Activated naive CD8-positive, alpha-beta T cell treated with anti-CD3 and anti-CD28 coated beads, Interleukin-2, amount 10 ng/mL, durations not matched to agents 7 days and 5 days (primary cell): Measurements from ENCODE around the gene STON2. TPM values are rescaled to one million over a fixed set of nuclear protein-coding genes. Genes with fewer than 3 reads are reported as not detected.
"Not testable (repeated sequence)": the region's sequence is repeated elsewhere in the genome, so short reads cannot be mapped to it uniquely, and the experiment has no call there.

Experiments
- ATAC-seq: fragments of 150-1000 bp; cut with Tn5 transposase; one replicate; pipeline ENCODE4 v1.10.0; 2021; ENCODE audit warnings: low read depth, moderate library complexity
- POLR2A ChIA-PET: fragments of 350-600 bp; sonication (Branson Sonifier 250); formaldehyde crosslinking; loops from one replicate; lab custom pipeline; 2021; ENCODE audit warnings: antibody characterized with exemption; lab: Charles Lee
- DNase-seq: peaks from one replicate; pipeline ENCODE4 v3.0.0; 2021
- H3K27ac Mint-ChIP-seq: one replicate; pipeline ENCODE4 v1.8.0; 2022; ENCODE audit warnings: mild to moderate bottlenecking, mixed read lengths
- H3K27me3 Mint-ChIP-seq: one replicate; pipeline ENCODE4 v1.8.0; 2022; ENCODE audit warnings: mild to moderate bottlenecking, moderate library complexity, mixed read lengths
- H3K36me3 Mint-ChIP-seq: one replicate; pipeline ENCODE4 v1.8.0; 2021; ENCODE audit warnings: mild to moderate bottlenecking, mixed read lengths
- H3K4me1 Mint-ChIP-seq: one replicate; pipeline ENCODE4 v1.8.0; 2021; ENCODE audit warnings: mixed read lengths
- H3K4me3 Mint-ChIP-seq: one replicate; pipeline ENCODE4 v1.8.0; 2022; ENCODE audit warnings: mild to moderate bottlenecking, moderate library complexity, mixed read lengths
- H3K9me3 Mint-ChIP-seq: one replicate; pipeline ENCODE4 v1.8.0; 2021; ENCODE audit warnings: mixed read lengths
- total RNA-seq, 2 experiments: library from RNA; stranded (reverse); gene quantifications; one replicate each; pipeline ENCODE4 v1.2.3, GENCODE V29; 2021

The STON2 gene
- total RNA-seq, 2 experiments from 2014 or later = not detected

DNA sequence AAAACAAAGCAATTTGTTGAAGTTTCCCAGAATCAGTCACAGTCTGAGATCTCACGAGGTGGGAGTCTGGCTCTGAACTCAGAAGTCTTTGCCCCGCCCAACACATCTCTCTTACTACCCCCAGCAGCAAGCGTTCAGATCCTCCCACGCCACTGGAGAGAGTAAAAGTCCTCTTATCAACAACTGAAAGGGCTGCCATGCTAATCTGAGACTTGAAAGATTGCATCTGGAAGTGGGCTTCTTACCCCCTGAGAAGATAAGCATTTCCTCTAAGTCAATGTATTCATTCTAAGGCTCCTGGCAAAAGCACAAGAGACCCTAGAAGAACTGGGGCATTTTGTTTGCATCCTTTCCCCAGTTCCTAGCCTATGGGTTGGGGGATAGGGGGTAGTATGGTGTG lies 34.1 kb upstream of the STON2 start:
- Mint-ChIP-seq H3K4me1 (peaks cover 8% of the 10 kb centered on the region), H3K36me3 (no peaks in the 10 kb centered on the region), H3K27me3 (peaks cover 68% of the 10 kb centered on the region), H3K4me3 (no peak overlapping the region), H3K9me3 (no peaks in the 10 kb centered on the region), H3K27ac (no peak overlapping the region)
- ATAC-seq (no peak), DNase-seq (no peak)
- POLR2A ChIA-PET = interaction anchor here (0.6 kb wide), 1 partner anchor 151 kb away, joined by 3 read pairs; no protein-coding TSS in a partner anchor

DNA sequence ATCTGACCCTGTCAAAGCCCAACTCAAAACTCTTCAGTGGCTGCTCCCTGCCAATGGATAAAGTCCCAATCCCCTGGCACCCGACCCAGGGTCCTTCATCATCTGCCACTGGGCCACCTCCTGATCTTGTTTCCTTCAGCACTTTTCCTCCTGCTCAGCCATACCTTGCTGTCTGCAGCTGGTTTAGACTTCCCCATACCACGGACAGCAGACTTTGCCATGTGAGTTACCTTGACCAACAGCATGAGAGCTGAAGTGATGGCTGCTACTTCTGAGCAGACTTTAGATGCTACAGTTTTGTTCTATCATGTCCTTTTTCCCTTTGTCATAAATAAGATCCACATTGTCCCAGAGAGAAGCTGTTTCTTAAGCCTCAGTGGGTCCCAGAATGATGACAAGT lies 33.3 kb upstream of the STON2 start:
- H3K4me1 Mint-ChIP-seq = peaks cover 8% of the 10 kb centered on the region
- no peak overlapping the region for H3K4me3 Mint-ChIP-seq
- no peaks in the 10 kb centered on the region for H3K36me3 Mint-ChIP-seq
- POLR2A ChIA-PET = no interaction called here
- DNase-seq = no peak
- H3K27ac Mint-ChIP-seq = no peak overlapping the region
- H3K9me3 Mint-ChIP-seq = no peaks in the 10 kb centered on the region
- ATAC-seq = no peak
- peaks cover 60% of the 10 kb centered on the region for H3K27me3 Mint-ChIP-seq

DNA sequence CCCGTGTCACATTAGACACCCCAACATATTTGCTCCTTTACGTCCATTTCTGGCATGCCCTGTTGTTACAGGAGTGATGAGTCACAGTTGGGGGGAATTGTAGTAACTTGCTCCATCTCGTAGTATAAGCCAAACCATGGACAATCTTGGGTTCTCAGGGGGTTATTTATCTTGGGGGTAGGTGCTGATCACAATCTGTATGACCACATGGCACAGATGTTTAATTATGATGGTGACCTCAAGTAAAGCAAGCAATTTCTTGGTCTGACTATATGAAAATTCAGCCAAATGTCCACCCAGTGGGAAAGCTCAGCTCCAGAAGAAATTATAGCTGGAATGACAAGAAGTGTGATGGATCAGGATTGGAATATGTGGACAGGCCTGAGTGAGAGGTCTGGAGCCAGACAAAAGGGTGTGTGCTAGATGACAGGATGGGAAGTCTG lies 32.1 kb upstream of the STON2 start:
- Mint-ChIP-seq H3K36me3 (no peaks in the 10 kb centered on the region), H3K9me3 (no peaks in the 10 kb centered on the region), H3K27ac (no peak overlapping the region), H3K4me1 (peaks cover 8% of the 10 kb centered on the region), H3K4me3 (no peak overlapping the region), H3K27me3 (peaks cover 49% of the 10 kb centered on the region)
- no peak for DNase-seq
- POLR2A ChIA-PET = no interaction called here
- ATAC-seq = no peak

DNA sequence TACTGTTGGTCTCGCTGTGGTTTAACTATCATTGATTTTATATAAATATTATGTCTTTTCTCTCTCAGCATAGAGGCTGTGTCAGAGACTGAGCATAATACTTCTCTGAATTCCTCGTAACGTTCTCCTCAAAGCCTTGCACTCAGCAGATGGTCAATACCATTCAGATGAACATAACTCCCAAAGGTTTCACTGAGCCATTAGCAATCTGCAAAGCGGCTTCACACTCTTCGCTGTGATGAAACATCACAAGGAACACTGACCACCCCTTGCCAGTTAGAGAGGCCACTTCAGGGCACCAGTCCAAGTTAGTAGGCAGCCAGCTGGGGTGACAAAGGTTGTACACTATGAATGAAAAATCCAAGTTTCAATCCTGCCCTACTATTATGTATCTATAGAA lies 30.1 kb upstream of the STON2 start:
- H3K4me1 Mint-ChIP-seq = peaks cover under 1% of the 10 kb centered on the region
- no peak for ATAC-seq
- H3K27ac Mint-ChIP-seq = no peak overlapping the region
- H3K36me3 Mint-ChIP-seq = no peaks in the 10 kb centered on the region
- POLR2A ChIA-PET = no interaction called here
- H3K9me3 Mint-ChIP-seq = no peaks in the 10 kb centered on the region
- peaks cover 41% of the 10 kb centered on the region for H3K27me3 Mint-ChIP-seq
- no peak overlapping the region for H3K4me3 Mint-ChIP-seq
- no peak for DNase-seq

DNA sequence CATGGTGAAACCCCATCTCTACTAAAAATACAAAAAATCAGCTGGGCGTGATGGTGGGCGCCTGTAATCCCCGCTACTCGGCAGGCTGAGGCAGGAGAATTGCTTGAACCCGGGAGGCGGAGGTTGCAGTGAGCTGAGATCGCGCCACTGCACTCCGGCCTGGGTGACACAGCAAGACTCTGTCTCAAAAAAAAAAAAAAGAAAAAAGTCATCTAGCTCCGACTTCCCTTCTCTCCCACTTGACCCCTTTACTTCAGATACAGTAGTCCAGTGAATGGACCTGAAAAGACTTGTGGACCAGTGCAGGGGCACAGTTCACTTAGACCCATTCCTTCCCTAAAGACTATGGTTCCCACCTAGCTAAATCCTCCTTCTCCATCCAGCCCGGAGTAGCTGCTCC lies 29.6 kb upstream of the STON2 start:
- POLR2A ChIA-PET, ATAC-seq, DNase-seq, H3K4me1 Mint-ChIP-seq, H3K27ac Mint-ChIP-seq, H3K4me3 Mint-ChIP-seq, H3K36me3 Mint-ChIP-seq, H3K9me3 Mint-ChIP-seq: not testable (repeated sequence)
- peaks cover 36% of the 10 kb centered on the region for H3K27me3 Mint-ChIP-seq

DNA sequence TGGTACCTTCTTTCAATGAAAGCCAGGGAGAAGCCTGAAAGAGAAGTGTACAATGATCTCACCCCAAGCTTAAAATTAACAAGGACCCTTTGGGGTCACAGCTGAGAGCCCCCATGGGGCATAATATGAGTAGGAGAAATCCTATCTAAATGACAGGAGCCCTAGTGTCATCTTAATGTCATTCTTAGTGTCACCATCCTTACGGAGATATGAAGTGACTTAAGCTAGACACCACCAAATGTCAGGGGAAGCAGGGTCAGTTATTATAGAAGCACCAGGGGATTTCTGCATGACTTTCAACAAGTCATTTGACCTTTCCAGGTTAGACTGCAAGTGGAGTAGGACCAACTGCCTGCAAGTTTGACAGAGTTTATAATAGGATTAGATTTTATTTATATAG lies 28.9 kb upstream of the STON2 start:
- peaks cover 28% of the 10 kb centered on the region for H3K27me3 Mint-ChIP-seq
- no peak overlapping the region for H3K4me3 Mint-ChIP-seq
- POLR2A ChIA-PET = no interaction called here
- DNase-seq (no peak), ATAC-seq (no peak)
- H3K36me3 Mint-ChIP-seq = no peaks in the 10 kb centered on the region
- no peaks in the 10 kb centered on the region for H3K9me3 Mint-ChIP-seq
- no peaks in the 10 kb centered on the region for H3K4me1 Mint-ChIP-seq
- H3K27ac Mint-ChIP-seq = no peak overlapping the region

DNA sequence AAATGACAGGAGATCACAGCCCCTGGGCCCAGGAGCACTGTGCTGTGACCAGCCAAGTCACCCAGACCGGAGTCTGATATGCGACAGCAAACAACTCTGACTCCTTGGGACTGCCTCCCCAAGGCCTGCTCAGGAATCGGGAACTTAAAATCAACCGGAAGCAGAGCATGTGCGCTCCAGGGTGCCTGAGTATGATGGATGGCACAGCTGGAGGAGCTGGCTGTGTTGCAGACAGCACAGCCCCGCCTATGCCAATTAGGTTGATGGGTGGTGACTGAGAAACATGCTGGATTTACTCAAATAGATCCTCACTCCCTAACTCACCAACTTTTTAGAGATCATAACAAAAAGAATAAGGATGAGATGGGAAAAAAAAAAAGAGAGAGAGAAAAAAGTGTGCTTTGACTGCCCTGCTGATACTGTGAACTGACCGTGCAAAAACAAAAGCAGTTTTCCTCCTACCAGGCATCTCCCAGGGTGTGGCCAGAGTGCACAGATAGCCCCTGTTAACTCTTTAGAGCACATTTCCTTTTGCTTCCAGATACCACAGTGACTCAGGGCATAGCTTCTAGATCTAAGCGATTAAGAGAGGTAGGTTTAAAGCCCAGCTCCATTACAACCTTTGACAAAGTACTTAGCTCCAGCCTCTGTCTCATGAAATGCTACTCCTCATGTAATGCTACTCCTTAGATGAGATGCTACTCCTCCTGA lies 27.4 kb upstream of the STON2 start:
- H3K9me3 Mint-ChIP-seq = no peaks in the 10 kb centered on the region
- H3K36me3 Mint-ChIP-seq = no peaks in the 10 kb centered on the region
- no peak overlapping the region for H3K27ac Mint-ChIP-seq
- H3K4me1 Mint-ChIP-seq = no peaks in the 10 kb centered on the region
- no peak overlapping the region for H3K4me3 Mint-ChIP-seq
- POLR2A ChIA-PET = no interaction called here
- DNase-seq = no peak
- ATAC-seq = no peak
- peaks cover 15% of the 10 kb centered on the region for H3K27me3 Mint-ChIP-seq

DNA sequence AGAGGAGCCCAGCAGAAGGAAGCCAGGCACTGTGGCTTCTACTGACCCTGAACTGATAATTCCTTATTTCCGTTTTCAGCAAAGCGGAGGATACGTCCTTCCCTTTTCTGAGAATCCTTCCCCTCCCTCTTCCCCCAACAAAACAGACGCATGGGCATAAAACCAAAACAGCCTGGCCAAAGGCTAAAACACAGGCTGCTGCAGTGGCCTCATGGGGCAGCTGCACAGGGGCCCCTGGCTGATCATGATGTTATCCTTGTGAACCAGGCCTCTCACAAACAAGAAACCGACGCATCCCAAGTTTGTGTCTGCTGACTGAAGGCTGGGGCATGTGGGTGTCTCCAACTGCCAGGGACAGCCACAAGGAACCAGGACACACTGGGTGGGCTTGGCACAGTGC lies 23.4 kb upstream of the STON2 start:
- Mint-ChIP-seq H3K9me3 (peaks cover 2% of the 10 kb centered on the region), H3K27ac (no peak overlapping the region), H3K4me3 (no peak overlapping the region), H3K27me3 (peaks cover 7% of the 10 kb centered on the region), H3K36me3 (no peaks in the 10 kb centered on the region), H3K4me1 (no peaks in the 10 kb centered on the region)
- POLR2A ChIA-PET = no interaction called here
- no peak for DNase-seq
- ATAC-seq = no peak

DNA sequence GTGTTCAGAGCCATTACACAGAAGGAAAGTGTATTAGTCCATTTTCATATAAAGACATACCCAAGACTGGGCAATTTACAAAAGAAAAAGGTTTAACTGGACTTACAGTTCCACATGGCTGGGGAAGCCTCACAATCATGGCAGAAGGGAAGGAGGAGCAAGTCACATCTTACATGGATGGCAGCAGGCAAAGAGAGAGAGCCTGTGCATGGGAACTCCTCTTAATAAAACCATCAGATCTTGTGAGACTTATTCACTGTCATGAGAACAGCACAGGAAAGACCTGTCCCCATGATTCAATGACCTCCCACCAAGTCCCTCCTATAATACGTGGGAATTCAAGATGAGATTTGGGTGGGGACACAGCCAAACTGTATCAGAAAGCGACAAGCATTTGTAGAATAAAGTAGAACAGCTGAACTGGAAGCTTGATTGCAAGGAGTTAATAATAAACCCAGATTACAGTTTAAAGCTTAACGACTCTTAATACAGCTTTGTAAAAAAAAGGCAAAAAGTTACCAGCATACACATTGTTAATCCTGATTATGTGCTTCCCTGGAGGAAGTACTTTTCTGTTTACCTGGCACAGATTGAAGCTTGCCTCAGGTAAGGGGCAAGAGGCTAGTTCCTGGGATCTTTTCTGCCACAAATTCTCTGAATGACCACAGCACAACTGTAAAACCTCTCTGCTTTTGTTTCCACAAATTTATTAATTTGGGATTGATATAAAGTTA lies 18.1 kb upstream of the STON2 start:
- H3K4me3 Mint-ChIP-seq = no peak overlapping the region
- peaks cover 2% of the 10 kb centered on the region for H3K36me3 Mint-ChIP-seq
- no peak overlapping the region for H3K27ac Mint-ChIP-seq
- DNase-seq = no peak
- POLR2A ChIA-PET = no interaction called here
- no peak for ATAC-seq
- H3K27me3 Mint-ChIP-seq = no peaks in the 10 kb centered on the region
- H3K4me1 Mint-ChIP-seq = peaks cover 4% of the 10 kb centered on the region
- peaks cover 13% of the 10 kb centered on the region for H3K9me3 Mint-ChIP-seq

DNA sequence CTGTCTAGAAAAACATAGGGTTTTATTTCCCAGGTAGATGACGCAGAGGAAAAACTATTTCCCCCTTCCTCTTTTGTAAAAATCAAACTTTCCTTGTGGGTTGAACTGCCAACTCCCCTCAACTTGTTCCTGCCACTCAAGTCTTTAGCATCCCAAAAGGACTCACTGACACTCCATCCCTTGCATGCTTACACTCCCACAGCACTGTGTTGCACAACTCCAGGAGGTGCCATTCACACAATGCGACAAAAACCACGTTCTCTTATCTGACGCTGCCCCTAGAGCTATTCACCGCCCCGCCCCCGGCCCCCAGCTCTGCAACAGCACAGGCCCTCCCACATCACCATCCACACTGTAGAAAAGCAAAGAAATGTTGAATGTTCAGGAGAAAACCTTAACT lies 16.9 kb upstream of the STON2 start:
- Mint-ChIP-seq H3K27ac (no peak overlapping the region), H3K4me3 (no peak overlapping the region), H3K9me3 (peaks cover 13% of the 10 kb centered on the region)

DNA sequence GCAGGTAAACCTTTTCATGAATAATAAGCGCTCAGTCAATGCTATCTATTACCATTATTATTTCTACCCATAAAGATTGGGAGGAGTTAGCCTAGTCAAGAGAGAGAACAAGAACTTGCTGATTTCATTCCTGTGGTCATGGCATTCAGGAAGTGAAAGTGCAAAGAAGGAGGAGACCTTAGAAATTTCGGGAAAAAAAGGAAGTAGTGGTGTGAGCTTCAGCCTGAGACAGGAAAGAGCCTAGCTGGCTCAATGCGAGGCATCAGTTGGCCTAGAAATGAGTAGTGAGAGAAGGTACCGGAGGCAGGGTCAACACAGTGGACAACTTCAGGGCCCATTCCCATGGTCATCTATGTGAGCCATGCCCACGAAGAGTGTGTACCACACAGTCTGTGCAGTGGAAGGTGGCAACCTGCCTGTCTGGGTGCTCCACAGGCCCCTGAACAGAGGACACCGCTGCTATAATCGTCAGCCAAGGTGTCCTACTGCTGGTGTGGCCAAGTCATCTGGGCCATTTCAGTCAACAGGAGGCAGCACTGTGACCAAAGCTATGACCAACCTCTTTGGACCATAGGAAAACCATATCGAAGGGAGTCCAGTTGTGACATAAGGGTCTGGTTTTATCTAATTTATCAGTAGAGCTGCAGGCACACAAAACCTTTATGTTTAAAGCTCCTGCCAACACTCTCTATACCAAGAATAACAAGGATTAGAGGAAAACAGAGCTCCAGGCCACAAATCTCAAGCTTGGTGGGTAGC lies 16.2 kb upstream of the STON2 start:
- Mint-ChIP-seq H3K4me1 (peaks cover 4% of the 10 kb centered on the region), H3K4me3 (no peak overlapping the region), H3K36me3 (peaks cover 2% of the 10 kb centered on the region), H3K27me3 (no peaks in the 10 kb centered on the region), H3K27ac (no peak overlapping the region), H3K9me3 (peaks cover 11% of the 10 kb centered on the region)
- POLR2A ChIA-PET = no interaction called here
- DNase-seq (no peak), ATAC-seq (no peak)

More for the DNA sequence above, 16.9 kb upstream of the STON2 start:
- Mint-ChIP-seq H3K36me3 (peaks cover 2% of the 10 kb centered on the region), H3K4me1 (peaks cover 4% of the 10 kb centered on the region), H3K27me3 (no peaks in the 10 kb centered on the region)
- DNase-seq (no peak), ATAC-seq (no peak)
- POLR2A ChIA-PET = no interaction called here

DNA sequence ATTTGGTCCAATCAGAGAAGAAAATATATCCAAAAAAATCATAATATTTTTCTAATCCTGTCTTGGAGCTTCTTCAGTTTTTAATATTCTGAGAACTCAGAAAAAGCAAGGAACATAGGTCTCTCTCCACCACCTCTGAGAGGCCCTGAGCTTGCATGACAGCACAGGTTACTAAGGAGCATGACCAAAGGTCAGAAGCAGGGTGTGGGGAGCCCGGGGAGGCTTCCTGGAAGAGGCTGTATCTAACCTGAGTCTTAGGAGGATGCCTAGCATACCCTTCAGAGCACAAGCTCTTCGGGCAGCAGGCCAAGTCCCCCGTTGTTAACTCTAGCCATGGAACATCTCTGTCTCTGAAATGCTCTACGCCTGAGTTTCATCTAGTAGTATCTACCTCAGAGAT lies 15.7 kb upstream of the STON2 start:
- H3K36me3 Mint-ChIP-seq = peaks cover 2% of the 10 kb centered on the region
- ATAC-seq = no peak
- H3K27ac Mint-ChIP-seq = no peak overlapping the region
- H3K27me3 Mint-ChIP-seq = no peaks in the 10 kb centered on the region
- H3K4me1 Mint-ChIP-seq = peaks cover 4% of the 10 kb centered on the region
- no peak overlapping the region for H3K4me3 Mint-ChIP-seq
- peaks cover 10% of the 10 kb centered on the region for H3K9me3 Mint-ChIP-seq
- no peak for DNase-seq
- POLR2A ChIA-PET = no interaction called here

DNA sequence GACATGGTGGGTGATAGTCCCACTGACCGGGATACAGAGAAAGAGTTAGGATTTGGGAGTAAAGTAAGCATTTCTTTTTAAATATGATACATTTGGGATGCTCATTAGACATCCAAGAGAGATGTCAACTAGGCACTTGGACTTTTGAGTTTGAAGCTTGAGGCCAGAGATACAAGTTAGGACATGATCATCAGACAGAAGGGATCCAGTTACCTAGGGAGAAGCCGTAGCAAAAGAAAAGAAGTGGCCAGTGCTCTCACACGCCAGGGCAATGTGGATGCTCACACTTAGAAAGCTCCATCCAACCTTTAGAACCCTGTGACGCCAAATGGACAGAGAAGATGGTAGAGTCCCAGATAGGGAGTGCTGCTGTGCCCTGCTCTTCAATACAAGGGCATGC lies 14.0 kb upstream of the STON2 start:
- peaks cover 3% of the 10 kb centered on the region for H3K27me3 Mint-ChIP-seq
- POLR2A ChIA-PET = no interaction called here
- peaks cover 10% of the 10 kb centered on the region for H3K9me3 Mint-ChIP-seq
- peaks cover 2% of the 10 kb centered on the region for H3K36me3 Mint-ChIP-seq
- DNase-seq (no peak), ATAC-seq (no peak)
- H3K27ac Mint-ChIP-seq = no peak overlapping the region
- peaks cover 4% of the 10 kb centered on the region for H3K4me1 Mint-ChIP-seq
- no peak overlapping the region for H3K4me3 Mint-ChIP-seq
